Transverse colon (tissue), 4 donors: Measurements from ENCODE around the gene MRPS5. TPM values are rescaled to one million over a fixed set of nuclear protein-coding genes. Genes with fewer than 3 reads are reported as not detected.

Experiments
- DNase-seq: peaks from one replicate; pipeline ENCODE4 v3.0.0-alpha.2; 2019
- H3K27ac ChIP-seq, 4 donors: fragments of 200-600 bp; sonication (generic); 2 replicates each; pipeline ENCODE4 v1.5.1; 2016 to 2018; ENCODE audit warnings: inconsistent platforms in 4 of 4
- H3K27me3 ChIP-seq: fragments of 200-600 bp; sonication (generic); 2 replicates; pipeline ENCODE4 v1.5.1; 2017; ENCODE audit warnings: inconsistent platforms
- H3K36me3 ChIP-seq, 4 donors: fragments of 200-600 bp; sonication (generic); 2 replicates each; pipeline ENCODE4 v1.5.1; 2017 to 2019; ENCODE audit warnings: inconsistent platforms in 4 of 4
- H3K4me1 ChIP-seq, 4 donors: fragments of 200-600 bp; sonication (generic); 2 replicates each; pipeline ENCODE4 v1.5.1; 2017 to 2020; ENCODE audit warnings: inconsistent platforms in 4 of 4
- H3K4me3 ChIP-seq, 4 donors: fragments of 200-600 bp; sonication (generic); 1 replicate in 1 of 4; 2 replicates in 3 of 4; pipeline versions ENCODE4 v1.5.1 to v1.6.1; 2017 to 2019; ENCODE audit warnings: inconsistent platforms in 4 of 4
- H3K9me3 ChIP-seq, 2 donors: fragments of 200-600 bp; sonication (generic); 2 replicates each; pipeline ENCODE4 v1.5.1; 2017 to 2019; ENCODE audit warnings: inconsistent platforms in 2 of 2
- EP300 ChIP-seq: sonication (generic); formaldehyde crosslinking; IDR thresholded peaks from one replicate; pipeline ENCODE4 v1.6.1; 2017; ENCODE audit warnings: antibody characterized with exemption, low read depth
- POLR2A ChIP-seq: fragments of 450-650 bp; IDR thresholded peaks from one replicate; pipeline ENCODE4 v1.6.1; 2016; ENCODE audit warnings: antibody characterized with exemption, mild to moderate bottlenecking, moderate library complexity
- POLR2AphosphoS5 ChIP-seq, 3 donors: sonication (generic); formaldehyde crosslinking; IDR thresholded peaks; one replicate each; pipeline ENCODE4 v1.6.1; 2016; ENCODE audit warnings: antibody characterized with exemption in 3 of 3
- WGBS, 2 donors: methylation state at CpG; one replicate each; pipeline ENCODE4 v1.1.5; 2018; ENCODE audit warnings: low coverage in 1 of 2; 5-methylcytosine and 5-hydroxymethylcytosine counted together
- in situ Hi-C, 4 donors: fragments of 200-750 bp; cut with MboI; loops; one replicate each; pipeline versions ENCODE4 v1.15.0 to v1.15.1; 2017; ENCODE audit warnings: low sequenced_read_pairs in 3 of 4, low pct_ligation_motif_present in 1 of 4, low pct_unique_long_range_greater_than_20kb in 1 of 4
- intact Hi-C: fragments of 100-400 bp; cut with DNase I; formaldehyde crosslinking; loops from one replicate; pipeline ENCODE4 v1.15.1; 2023; ENCODE audit warnings: low total_unique reads
- total RNA-seq, 4 donors: library from RNA; depleted of rRNA; stranded (reverse); fragments of >200 nt; gene quantifications; one replicate each; pipeline ENCODE4 v1.1.0, GENCODE V29; 2016
- TF ChIP-seq, protein P1 (sequence below), 5 experiments: fragments of 200-600 bp in 3 of 5; fragments of 450-650 bp in 2 of 5; sonication (generic) in 3 of 5; IDR thresholded peaks; 1 replicate in 2 of 5; 2 replicates in 3 of 5; pipeline ENCODE4 v1.5.1; 2016 to 2017; ENCODE audit warnings: antibody characterized with exemption in 5 of 5, inconsistent platforms in 3 of 5, mild to moderate bottlenecking in 2 of 5, moderate library complexity in 1 of 5

Gene MRPS5
- total RNA-seq, 4 donors from 2014 or later = 61.7 to 145 (median 77.2) TPM

DNA sequence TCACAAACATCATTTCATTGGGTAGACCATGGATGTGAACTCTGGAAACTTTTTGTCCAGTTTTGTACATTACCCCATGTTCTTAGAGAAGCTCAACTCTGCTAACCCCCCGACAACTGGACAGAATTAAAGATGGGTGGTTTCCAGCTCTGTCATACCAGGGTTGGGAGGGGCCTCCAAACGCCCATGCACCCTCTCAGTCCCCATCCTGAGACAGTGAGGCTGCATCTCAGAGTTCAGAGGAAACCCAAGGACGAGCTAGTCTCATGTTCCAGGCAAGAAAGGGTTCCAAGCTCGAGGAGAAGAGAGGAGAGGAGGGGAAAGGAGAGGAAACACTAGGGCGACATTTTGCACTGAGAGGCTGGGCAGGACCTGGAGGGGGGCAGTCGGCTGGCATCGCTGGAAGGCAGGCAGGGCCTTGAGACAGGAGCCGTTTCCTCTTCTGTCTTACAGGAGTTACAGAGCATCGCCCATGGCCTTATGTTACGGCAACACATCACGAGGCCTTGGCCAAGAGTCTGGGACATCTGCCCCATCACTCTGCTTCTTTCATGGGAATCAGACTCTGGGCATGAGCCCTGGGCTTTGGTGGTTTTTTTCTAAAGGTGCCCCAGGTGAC is 79.7 kb downstream of the MRPS5 start:
- Histone ChIP-seq H3K4me3 (no peak overlapping the region), H3K27me3 (no peaks in the 10 kb centered on the region), H3K27ac (no peak overlapping the region), H3K4me1 (peaks cover 0 to 6% (median 2%) of the 10 kb centered on the region in 4 donors), H3K9me3 (no peaks in the 10 kb centered on the region), H3K36me3 (no peaks in the 10 kb centered on the region)
- 74 to 95% methylated on average over 7 to 11 of the region's 11 CpGs for WGBS, 2 donors
- DNase-seq = no peak
- in situ Hi-C loops (no loop called here), intact Hi-C loops (no loop called here)
- no peak for TF ChIP-seq POLR2AphosphoS5 (IDR thresholded peaks at IDR 0.05)
- no peak for TF ChIP-seq POLR2A
- TF ChIP-seq, protein P1, sequence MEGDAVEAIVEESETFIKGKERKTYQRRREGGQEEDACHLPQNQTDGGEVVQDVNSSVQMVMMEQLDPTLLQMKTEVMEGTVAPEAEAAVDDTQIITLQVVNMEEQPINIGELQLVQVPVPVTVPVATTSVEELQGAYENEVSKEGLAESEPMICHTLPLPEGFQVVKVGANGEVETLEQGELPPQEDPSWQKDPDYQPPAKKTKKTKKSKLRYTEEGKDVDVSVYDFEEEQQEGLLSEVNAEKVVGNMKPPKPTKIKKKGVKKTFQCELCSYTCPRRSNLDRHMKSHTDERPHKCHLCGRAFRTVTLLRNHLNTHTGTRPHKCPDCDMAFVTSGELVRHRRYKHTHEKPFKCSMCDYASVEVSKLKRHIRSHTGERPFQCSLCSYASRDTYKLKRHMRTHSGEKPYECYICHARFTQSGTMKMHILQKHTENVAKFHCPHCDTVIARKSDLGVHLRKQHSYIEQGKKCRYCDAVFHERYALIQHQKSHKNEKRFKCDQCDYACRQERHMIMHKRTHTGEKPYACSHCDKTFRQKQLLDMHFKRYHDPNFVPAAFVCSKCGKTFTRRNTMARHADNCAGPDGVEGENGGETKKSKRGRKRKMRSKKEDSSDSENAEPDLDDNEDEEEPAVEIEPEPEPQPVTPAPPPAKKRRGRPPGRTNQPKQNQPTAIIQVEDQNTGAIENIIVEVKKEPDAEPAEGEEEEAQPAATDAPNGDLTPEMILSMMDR (IDR thresholded peaks at IDR 0.05) = no peak
- no peak for TF ChIP-seq EP300

DNA sequence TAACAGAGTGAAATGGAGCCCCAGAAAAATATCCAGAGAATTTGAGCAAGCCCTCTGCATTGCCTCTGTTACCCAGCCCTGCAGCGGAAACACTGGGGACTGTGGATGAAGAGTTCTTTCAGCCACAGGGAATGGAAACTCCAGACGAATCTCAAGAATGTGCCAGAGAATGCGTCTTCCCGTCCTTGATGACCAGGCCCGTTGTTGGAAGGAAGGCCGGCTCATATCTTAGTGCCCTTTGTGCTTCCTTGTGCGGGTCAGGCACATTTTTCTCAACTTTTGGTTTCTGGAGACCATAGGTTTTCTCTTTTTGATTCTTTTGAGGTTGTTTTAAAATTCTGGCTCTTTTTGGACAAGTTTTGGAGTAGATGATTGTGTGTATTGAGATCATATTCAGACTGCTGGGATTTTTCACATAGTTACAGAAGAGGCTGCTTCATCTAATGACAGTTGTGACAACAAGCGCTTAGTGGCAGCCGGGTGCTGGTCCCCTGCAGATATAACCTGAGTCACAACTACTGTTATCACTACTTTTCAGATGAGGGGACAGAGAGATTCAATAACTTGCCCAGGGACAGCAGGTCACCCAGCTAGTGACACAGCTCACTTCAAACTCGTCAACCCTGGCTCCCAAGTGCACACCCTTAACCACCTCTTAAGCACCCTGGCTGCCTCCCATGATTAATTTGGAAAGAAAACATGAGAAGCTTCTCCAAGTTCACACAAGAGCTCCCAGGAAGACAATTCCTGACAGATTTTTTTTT is 80.4 kb downstream of the MRPS5 start:
- TF ChIP-seq POLR2AphosphoS5 (IDR thresholded peaks at IDR 0.05) (no peak), POLR2A (no peak), EP300 (no peak)
- TF ChIP-seq, protein P1 (IDR thresholded peaks at IDR 0.05) = no peak
- DNase-seq = no peak
- Histone ChIP-seq H3K9me3 (no peaks in the 10 kb centered on the region), H3K36me3 (no peaks in the 10 kb centered on the region), H3K27me3 (no peaks in the 10 kb centered on the region), H3K4me3 (no peak overlapping the region), H3K27ac (no peak overlapping the region), H3K4me1 (peaks cover 0 to 6% (median 2%) of the 10 kb centered on the region in 4 donors)
- intact Hi-C loops (no loop called here), in situ Hi-C loops (no loop called here)
- 75 to 78% methylated on average over 1 to 10 of the region's 10 CpGs for WGBS, 2 donors

DNA sequence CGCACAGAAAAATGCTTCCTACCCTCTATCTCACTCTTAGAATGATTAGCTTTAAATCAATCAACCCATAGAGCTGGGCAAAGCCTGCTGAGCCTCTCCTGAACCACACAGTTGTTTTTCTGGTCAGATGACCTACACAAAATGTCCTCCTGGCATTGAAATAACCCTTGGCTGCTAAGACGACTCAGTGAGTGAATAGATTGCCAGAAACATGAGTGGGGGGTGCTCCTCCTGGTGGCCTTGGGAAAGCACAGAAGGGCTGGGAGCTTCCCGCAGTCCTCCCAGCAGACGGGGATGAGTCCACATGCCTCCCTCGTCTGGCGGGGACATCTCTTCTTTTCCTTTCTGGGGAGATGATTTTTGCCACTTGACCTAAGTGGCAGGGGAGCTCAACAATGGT is 81.2 kb downstream of the MRPS5 start:
- no peak for DNase-seq
- Histone ChIP-seq H3K9me3 (no peaks in the 10 kb centered on the region), H3K27me3 (no peaks in the 10 kb centered on the region), H3K4me1 (peaks cover 0 to 6% (median 2%) of the 10 kb centered on the region in 4 donors), H3K27ac (no peak overlapping the region), H3K4me3 (no peak overlapping the region), H3K36me3 (no peaks in the 10 kb centered on the region)
- intact Hi-C loops (no loop called here), in situ Hi-C loops (no loop called here)
- WGBS, 2 donors = 70 to 80% methylated on average over 2 to 6 of the region's 6 CpGs
- TF ChIP-seq EP300 (no peak), POLR2A (no peak), POLR2AphosphoS5 (IDR thresholded peaks at IDR 0.05) (no peak)
- TF ChIP-seq, protein P1 (IDR thresholded peaks at IDR 0.05) = no peak

DNA sequence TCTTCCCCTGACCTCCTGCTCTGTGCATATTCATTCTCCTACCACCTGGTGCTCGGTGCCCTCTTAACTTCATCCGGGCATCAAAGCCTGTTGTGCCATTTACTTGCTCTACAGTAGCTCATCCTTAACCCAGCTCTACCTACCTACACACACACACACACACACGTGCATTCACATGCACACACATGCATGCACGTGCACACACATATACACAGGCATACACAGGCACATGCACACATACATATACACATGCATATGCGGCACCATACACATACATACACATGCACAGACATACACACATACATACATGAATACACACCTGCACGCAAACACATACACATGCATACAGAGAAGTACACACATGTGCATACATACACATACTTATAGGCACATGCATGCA is 81.6 kb downstream of the MRPS5 start:
- no peak for TF ChIP-seq EP300
- peaks cover 0 to 6% (median 2%) of the 10 kb centered on the region in 4 donors for H3K4me1 ChIP-seq
- no peak for DNase-seq
- no peaks in the 10 kb centered on the region for H3K9me3 ChIP-seq
- intact Hi-C loops = no loop called here
- H3K27me3 ChIP-seq = no peaks in the 10 kb centered on the region
- no peak overlapping the region for H3K27ac ChIP-seq
- H3K36me3 ChIP-seq = no peaks in the 10 kb centered on the region
- H3K4me3 ChIP-seq = no peak overlapping the region
- WGBS, 2 donors = 65 to 84% methylated on average over 2 to 6 of the region's 6 CpGs
- in situ Hi-C loops = no loop called here
